ENCODE measurements around the gene CELSR1. TPM values are rescaled to one million over a fixed set of nuclear protein-coding genes. Genes with fewer than 3 reads are reported as not detected.
A peak's percentile ranks its signal among the peaks of the same experiment; 100 is the strongest.

The CELSR1 gene
- total and polyA plus RNA-seq, 12 donors: 0.11 to 4.3 (median 1.9) TPM

DNA sequence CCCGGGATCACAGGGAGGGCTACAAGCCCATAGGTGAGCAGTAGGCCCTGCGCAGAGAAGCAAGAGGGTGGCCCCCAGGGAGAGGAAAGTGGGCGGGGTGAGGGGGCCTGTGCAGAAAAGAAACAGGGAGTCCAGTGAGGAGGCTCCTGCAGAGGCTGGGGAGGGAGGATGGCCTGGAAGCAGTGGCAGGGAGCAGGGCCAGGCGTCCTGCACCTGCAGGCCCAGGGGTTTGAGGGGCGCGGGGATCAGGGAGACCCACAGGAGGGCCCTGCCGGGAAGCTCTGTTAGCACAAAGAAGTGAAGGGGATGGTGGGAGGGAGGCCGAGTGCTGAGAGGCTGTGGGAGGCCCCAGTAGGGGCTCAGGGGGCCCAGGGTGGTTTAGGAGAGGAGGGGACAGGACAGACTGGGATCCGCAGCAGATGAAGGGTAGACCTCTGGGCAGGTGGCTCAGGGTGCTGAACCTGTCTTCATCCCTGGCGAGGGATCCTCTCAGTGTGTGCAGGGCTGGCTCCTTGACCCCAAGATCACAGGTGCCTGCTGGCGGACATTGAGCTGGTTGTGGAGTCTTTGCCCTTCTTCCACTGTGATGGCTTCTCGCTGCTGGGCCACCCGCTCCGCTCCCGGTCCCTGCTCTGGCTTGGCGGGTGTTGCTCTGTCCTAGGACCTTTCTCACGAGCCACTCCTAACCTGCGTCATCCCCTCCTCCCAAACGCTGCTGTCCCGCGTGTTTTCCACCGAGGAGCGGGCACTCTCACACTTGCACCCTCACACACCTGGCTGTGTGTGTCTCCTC, 31.8 kb upstream of the CELSR1 start:
- WGBS, 4 donors: 82 to 87% (median 85%) methylated on average over 21 to 23 of the region's 23 CpGs
- no peak overlapping the region for H3K27ac ChIP-seq
- intact Hi-C loops (cut with DNase I): no loop called here

DNA sequence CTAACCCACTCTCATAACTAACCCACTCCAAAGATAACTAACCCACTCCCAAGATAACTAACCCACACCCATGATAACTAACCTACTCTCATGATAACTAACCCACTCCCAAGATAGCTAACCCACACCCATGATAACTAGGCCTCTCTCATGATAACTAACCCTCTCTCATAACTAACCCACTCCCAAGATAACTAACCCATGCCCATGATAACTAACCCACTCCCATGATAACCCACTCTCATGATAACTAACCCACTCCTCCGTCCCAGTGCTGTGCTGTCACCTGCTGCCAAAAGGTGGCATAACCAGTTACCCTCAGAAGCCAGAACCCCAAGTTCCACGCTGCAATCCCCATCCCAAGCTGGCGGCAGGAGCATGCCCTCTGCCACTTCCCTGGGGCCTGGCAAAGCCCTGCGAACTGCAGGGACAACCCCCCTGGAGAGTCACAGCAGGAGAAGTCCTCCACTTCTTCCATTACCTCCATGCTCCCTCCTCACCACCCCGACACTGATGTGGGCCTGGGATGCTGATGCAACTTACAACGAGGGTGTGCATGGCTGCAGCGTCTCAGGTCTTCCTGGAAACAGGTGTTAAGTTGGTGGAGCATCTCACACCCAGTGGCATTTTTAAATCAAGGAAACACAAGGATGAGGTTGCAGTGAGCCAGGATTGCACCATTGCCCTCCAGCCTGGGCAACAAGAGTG, 30.8 kb upstream of the CELSR1 start:
- WGBS, 4 donors: 67 to 73% (median 72%) methylated on average over 5 to 7 of the region's 7 CpGs
- Histone ChIP-seq H3K4me3 (no peak overlapping the region), H3K9me3 (replicated peaks in 1 of 3) (no peaks in the 10 kb centered on the region), H3K36me3 (replicated peaks in 1 of 2) (no peaks in the 10 kb centered on the region), H3K27ac (no peak overlapping the region), H3K4me1 (replicated peaks in 1 of 2) (peaks cover 0 to 11% of the 10 kb centered on the region in 2 donors), H3K27me3 (no peaks in the 10 kb centered on the region)
- peak in 2 of 7 donors; percentile 14 to 53 for DNase-seq
- TF ChIP-seq CTCF (IDR thresholded peaks at IDR 0.05): no peak
- TF ChIP-seq POLR2A (IDR thresholded peaks at IDR 0.05): no peak
- intact Hi-C loops (cut with DNase I): no loop called here

More for the DNA sequence above, 31.8 kb upstream of the CELSR1 start:
- Histone ChIP-seq H3K4me1 (replicated peaks in 1 of 2) (peaks cover 0 to under 1% of the 10 kb centered on the region in 2 donors), H3K9me3 (replicated peaks in 1 of 3) (no peaks in the 10 kb centered on the region), H3K27me3 (no peaks in the 10 kb centered on the region), H3K4me3 (no peak overlapping the region), H3K36me3 (replicated peaks in 1 of 2) (no peaks in the 10 kb centered on the region)
- DNase-seq: peak in 2 of 7 donors; percentile 1 to 6
- TF ChIP-seq CTCF (IDR thresholded peaks at IDR 0.05) (no peak), POLR2A (IDR thresholded peaks at IDR 0.05) (no peak)

DNA sequence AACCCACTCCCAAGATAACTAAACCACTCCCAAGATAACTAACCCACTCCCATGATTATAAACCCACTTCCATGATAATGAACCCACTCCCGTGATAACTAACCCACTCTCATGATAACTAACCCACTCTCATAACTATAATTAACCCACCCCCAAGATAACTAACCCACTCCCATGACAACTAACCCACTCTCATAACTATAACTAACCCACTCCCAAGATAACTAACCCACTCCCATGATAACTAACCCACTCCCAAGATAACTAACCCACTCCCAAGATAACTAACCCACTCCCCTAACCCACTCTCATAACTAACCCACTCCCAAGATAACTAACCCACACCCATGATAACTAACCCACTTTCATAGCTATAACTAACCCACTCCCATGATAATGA, 30.1 kb upstream of the CELSR1 start:
- no peak overlapping the region for H3K4me3 ChIP-seq
- H3K4me1 ChIP-seq (replicated peaks in 1 of 2): peaks cover 0 to 12% of the 10 kb centered on the region in 2 donors
- 77 to 97% (median 92%) methylated on average over 1 of the region's 1 CpG for WGBS, 4 donors
- intact Hi-C loops (cut with DNase I): no loop called here
- TF ChIP-seq CTCF (IDR thresholded peaks at IDR 0.05) (no peak), POLR2A (IDR thresholded peaks at IDR 0.05) (no peak)
- H3K9me3 ChIP-seq (replicated peaks in 1 of 3): no peaks in the 10 kb centered on the region
- no peak for DNase-seq
- no peaks in the 10 kb centered on the region for H3K36me3 ChIP-seq (replicated peaks in 1 of 2)
- H3K27me3 ChIP-seq: no peaks in the 10 kb centered on the region
- H3K27ac ChIP-seq: no peak overlapping the region

GRCh38 chr22:46564084-46564714, 26.8 kb upstream of the CELSR1 start:
- peak in 1 of 7 donors; percentile 66 for DNase-seq
- H3K9me3 ChIP-seq (replicated peaks in 1 of 3): no peaks in the 10 kb centered on the region
- peak overlapping the region in 2 of 5 donors; percentile 51 to 58 for H3K27ac ChIP-seq
- intact Hi-C loops (cut with DNase I): no loop called here
- TF ChIP-seq POLR2A (IDR thresholded peaks at IDR 0.05): no peak
- TF ChIP-seq CTCF (IDR thresholded peaks at IDR 0.05): no peak
- no peaks in the 10 kb centered on the region for H3K36me3 ChIP-seq (replicated peaks in 1 of 2)
- H3K4me1 ChIP-seq (replicated peaks in 1 of 2): peaks cover 0 to 12% of the 10 kb centered on the region in 2 donors
- H3K4me3 ChIP-seq: no peak overlapping the region
- H3K27me3 ChIP-seq: no peaks in the 10 kb centered on the region
- 70 to 80% (median 74%) methylated on average over 6 to 9 of the region's 9 CpGs for WGBS, 4 donors

Data from adrenal gland (tissue), 12 donors.